Measurements from ENCODE around the gene KDM1A.
A peak's percentile ranks its signal among the peaks of the same experiment; 100 is the strongest.
"Not testable (repeated sequence)": the region's sequence is repeated elsewhere in the genome, so short reads cannot be mapped to it uniquely, and the experiment has no call there.

The KDM1A gene

GRCh38 chr1:23019094-23019862, at the start of gene KDM1A:
Gene KDM1A, plus strand, starts transcription at chr1:23019468. Its CDS starts 129 bp downstream, at chr1:23019597.
- DNase-seq, result peak; percentile 97

DNA sequence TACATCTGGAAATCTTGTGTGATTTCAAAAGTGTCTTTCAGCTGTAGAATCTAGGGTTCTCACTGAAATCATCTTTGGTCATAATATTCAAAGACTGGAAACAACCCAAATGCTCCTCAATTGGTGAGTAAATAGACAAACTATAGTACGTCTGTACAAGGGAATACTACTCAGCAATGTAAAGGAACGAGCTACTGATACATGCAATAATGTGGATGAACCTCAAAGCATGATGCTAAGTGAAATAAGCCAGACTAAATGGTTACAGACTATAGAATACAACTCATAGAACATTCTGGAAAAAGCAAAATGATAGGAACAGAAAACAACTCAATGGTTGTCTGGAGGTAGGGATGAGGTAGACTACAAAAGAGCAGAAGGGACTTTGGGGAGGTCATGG, 49.2 kb upstream of the KDM1A start:
- DNase-seq, result no peak

GRCh38 chr1:22971161-22971560, 48.1 kb upstream of the KDM1A start:
- DNase-seq, result no peak

GRCh38 chr1:22971611-22972405, 47.5 kb upstream of the KDM1A start:
- DNase-seq, result peak; percentile 20

- DNase-seq, result no peak
Measured at GRCh38 chr1:22972760-22973159, 46.5 kb upstream of the KDM1A start, which contains the start of gene LACTBL1. Gene LACTBL1, minus strand, starts transcription at chr1:22972866. Its CDS starts 550 bp downstream, at chr1:22972316.

DNA sequence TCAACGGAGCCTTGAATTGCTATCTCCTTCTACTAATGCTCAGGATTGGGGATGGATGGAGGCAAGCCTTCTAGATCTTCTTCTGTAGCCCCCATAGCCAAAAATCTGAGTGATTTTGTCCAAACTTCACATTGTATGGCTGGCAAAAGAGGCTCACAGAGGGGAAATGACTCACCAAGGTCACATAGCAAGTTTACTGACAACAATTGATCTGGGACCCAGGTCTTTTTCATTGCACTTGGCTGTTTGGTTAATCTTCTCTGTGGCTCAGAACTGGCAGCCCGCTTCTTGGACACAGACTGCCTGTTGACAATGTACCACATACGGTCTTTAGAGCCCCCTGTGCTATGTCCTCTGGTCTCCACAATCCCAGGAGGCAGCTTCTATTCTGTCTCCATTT, 43.6 kb upstream of the KDM1A start:
- DNase-seq, result no peak

DNA sequence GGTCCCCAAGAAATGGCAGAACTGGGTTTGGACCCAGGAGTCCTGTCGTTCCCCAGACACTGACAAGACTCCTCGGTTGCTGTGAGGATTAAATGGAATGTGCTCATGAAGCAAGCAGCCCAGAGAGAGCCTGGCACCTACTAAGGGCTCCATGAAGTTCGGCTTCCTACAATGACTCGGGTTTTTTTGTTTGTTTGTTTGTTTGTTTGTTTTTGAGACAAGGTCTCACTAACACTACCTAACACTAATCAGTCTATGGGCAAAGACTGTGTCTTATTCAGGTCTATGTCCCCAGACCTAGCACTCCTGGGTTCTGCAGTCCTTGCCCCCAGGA, 43.2 kb upstream of the KDM1A start:
- DNase-seq, result no peak

DNA sequence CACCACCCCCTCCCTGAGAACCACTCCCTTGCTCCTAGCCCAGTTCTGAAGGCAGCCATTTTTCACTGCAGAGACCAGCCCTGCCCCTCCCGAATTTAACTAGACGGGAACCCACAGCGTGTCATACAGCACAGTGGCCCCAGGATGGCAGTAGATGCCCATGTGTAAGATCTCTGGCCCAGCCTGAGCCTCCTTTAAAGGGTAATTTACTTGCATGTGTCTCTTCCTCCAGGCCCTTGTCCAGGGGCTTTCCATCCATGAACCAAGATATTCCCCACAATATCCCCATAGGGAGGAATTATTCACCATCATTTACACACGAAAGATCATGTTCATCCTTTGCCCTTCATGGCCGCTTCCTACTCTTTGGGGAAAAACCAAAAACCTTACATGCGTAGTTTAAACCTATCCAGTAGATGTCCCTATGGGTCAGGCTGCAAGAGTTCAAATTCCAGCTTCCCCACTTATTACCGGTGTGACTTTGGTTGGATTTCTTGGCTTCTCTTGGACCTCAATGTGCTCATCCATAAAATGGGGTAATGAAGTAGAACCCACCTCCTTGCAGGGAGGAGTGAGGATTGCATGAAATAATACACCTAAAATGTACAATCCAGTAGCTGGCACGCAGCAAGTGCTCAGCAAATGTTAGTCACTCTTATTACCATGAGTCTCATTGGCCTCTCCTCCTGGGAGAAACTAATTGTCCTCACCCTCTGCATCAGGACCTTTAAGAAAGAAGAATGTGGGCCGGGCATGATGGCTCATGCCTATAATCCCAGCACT, 42.6 kb upstream of the KDM1A start:
- peak; percentile 67 for DNase-seq

DNA sequence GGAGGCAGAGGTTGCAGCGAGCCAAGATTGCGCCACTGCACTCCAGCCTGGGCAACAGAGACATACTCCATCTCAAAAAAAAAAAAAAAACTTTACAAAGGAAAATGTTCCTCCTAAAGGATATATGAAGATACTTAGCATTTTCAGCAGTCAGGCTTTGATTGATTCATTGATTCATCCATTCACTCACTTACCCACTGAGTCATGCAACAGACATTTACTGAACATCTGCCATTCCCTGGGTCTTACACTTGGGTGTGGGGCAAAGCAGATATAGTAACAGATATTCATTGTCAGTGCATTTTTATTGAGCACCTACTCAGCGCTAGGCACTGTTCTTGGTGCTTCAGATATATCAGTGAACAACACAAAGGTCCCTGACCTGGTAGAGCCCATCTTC, 41.0 kb upstream of the KDM1A start:
- DNase-seq, result peak; percentile 46

- DNase-seq, result not testable (repeated sequence)
Measured at GRCh38 chr1:22980471-22980790, 38.8 kb upstream of the KDM1A start.

DNA sequence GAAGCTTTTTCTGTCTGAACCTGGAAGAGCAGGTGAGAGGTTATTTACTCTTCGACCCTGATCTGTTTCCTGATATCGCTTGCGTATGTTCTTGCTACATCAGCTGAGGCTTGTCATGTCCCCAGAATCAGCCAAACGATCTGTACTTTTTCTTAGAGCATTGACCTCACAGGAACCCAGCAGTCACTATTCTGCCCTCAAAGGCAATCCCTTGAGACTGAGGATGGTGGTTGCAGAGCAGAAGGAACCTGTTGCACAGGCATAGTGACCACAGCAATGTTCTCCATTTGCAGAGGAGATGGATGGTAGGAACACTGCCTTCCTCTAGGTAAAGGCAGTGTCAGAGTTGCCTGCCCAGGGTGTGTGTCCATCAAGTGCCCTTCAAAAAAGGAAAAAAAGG, 35.3 kb upstream of the KDM1A start:
- no peak for DNase-seq

DNA sequence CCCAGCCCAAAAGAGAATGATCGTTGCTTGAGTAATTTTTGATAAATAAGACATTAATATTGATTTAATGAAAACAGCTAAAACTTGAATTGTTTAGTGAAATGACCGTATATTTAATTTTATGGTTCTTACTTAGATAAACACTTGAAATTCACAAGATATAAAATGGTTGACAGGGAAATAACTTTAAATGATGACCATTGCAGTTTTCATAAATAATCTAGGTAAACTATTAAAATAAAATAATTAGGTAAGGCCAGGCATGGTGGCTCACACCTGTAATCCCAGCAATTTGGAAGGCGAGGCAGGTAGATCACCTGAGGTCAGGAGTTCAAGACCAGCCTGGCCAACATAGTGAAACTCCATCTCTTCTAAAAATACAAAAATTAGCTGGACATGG, 26.9 kb upstream of the KDM1A start:
- DNase-seq, result not testable (repeated sequence)

DNA sequence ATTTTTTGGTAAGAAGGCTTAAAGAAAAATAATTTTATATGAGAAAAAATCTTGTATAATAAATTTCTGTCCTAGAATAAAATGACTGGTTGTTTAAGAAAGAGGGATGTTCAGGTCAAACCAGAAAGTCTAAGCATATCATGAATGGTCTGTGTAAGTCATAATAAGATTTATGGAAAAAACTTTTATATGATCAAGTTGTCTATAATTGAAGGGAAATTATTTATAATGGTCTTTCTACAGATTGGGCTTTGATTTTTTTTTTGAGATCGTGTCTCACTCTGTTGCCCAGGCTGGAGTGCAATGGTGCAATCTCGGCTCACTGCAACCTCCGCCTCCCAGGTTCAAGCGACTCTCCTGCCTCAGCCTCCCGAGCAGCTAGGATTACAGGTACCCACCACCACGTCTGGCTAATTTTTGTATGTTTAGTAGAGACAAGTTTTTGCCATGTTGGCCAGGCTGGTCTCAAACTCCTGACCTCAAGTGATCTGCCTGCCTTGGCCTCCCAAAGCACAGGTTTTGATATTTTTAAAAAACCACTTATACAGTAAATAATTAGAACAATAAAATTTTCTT, 26.0 kb upstream of the KDM1A start:
- peak; percentile 7 for DNase-seq

GRCh38 chr1:22995774-22996173, 23.5 kb upstream of the KDM1A start:
- no peak for DNase-seq

DNA sequence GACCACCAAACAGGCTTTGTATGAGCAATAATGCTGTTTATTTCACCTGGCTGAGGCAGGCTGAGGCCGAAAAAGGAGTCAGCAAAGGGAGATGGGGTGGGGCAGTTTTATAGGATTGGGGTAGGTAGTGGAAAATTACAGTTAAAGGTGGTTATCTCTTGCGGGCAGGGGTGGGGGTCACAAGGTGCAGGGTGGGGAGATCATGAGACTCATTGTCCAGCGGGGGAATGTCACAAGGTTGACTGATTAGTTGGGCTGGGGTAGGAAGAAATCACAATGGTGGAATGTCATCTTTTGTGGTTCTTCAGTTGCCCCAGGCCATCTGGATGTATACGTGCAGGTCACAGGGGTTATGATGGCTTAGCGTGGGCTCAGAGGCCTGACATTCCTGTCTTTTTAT, 21.7 kb upstream of the KDM1A start:
- not testable (repeated sequence) for DNase-seq

DNA sequence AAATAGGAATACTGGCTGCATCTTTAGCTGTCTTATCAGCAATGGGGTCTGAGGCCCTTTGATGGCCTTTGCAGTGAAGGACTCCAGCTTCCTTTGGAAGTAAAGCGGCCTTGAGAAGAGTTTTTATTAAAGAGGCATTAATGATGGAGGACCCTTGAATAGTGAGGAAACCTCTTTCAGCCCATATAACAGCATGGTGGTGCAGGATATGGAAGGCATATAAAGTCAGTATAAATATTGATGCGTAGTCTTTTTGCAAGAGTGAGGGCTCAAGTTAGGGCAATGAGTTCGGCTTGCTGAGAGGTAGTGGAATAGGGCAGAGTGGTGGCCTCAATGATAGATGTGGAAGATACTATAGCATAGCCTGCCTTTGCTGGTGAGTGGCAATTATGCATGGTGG, 19.1 kb upstream of the KDM1A start:
- DNase-seq, result not testable (repeated sequence)

GRCh38 chr1:23002218-23002617, 17.1 kb upstream of the KDM1A start:
- not testable (repeated sequence) for DNase-seq

DNA sequence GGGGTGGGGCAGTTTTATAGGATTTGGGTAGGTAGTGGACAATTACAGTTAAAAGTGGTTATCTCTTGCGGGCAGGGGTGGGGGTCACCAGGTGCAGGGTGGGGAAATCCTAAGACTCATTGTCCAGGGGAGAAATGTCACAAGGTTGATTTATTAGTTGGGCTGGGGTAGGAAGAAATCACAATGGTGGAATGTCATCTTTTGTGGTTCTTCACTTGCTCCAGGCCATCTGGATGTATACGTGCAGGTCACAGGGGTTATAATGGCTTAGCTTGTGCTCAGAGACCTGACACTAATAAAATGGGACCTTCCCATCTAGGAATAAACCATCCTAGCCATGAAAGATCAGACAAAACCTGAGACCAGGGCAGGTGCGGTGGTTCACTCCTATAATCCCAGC, 15.2 kb upstream of the KDM1A start:
- DNase-seq, result no peak

- DNase-seq, result not testable (repeated sequence)
Measured at GRCh38 chr1:23004769-23005168, 14.5 kb upstream of the KDM1A start.

GRCh38 chr1:23007106-23007505, 12.2 kb upstream of the KDM1A start:
- no peak for DNase-seq

GRCh38 chr1:23008901-23009300, 10.4 kb upstream of the KDM1A start:
- DNase-seq, result no peak

DNA sequence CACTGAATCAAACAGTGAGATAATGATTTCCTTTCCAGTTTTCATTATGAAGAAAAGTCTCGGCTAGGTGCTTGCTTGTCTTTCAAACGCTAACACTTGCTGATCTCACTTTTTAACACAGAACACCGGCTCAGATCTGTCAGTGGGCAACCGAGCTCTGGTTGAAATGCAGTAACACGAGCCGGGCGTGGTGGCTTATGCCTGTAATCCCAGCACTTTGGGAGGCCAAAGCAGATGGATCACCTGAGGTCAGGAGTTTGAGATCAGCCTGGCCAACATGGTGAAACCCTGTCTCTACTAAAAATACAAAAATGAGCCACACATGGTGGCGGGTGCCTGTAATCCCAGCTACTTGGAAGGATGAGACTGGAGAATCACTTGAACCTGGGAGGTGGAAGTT, 9.2 kb upstream of the KDM1A start:
- not testable (repeated sequence) for DNase-seq

DNA sequence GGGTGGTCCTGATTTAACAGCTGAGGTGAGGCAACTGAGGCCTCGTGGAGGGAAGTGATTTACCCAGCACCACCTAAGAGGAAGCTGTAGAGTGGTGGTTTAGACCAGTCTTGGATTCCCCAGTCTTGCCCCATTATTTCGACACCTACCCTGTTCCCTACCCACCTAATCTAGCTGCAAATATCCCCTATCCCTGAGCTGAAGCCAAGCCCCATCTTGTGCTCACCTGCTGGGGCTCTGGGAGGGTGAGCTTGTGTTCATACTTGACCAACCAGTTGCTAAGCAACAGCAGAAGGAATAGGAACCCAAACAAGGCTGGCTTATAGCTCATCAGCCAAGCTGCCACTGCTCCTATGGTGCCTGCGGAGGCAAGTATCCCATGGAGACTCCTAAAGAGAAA, 5.6 kb upstream of the KDM1A start:
- peak; percentile 7 for DNase-seq
